ENCODE results near the gene CCDC148. TPM values are rescaled to one million over a fixed set of nuclear protein-coding genes. Genes with fewer than 3 reads are reported as not detected.

Gene CCDC148
- total RNA-seq, 1 experiment from 2014 or later: 2.1 TPM

GRCh38 chr2:158432117-158432516 lies 24.4 kb downstream of the CCDC148 start:
- Mint-ChIP-seq H3K4me1 (no peaks in the 10 kb centered on the region), H3K27me3 (ENCODE audit: low read depth) (peaks cover 8% of the 10 kb centered on the region; the same call in 1 of the 2 replicates), H3K4me3 (no peak overlapping the region), H3K36me3 (peaks cover 27% of the 10 kb centered on the region), H3K9me3 (peaks cover 45% of the 10 kb centered on the region), H3K27ac (no peak overlapping the region)
- POLR2A ChIA-PET: no interaction called here
- ATAC-seq: no peak
- no peak for DNase-seq (ENCODE audit: low spot score)
- no peak for TF ChIP-seq PREB (CRISPR knock-in tag; IDR thresholded peaks at IDR 0.05; ENCODE audit: borderline replicate concordance)
- TF ChIP-seq ATF1 (CRISPR knock-in tag; IDR thresholded peaks at IDR 0.05): no peak
- no peak for TF ChIP-seq JAZF1 (CRISPR knock-in tag; IDR thresholded peaks at IDR 0.05)
- no peak for TF ChIP-seq NR3C1 (CRISPR knock-in tag; conservative IDR thresholded peaks at IDR 0.05; ENCODE audit: low read depth)
- TF ChIP-seq E2F1 (CRISPR knock-in tag; IDR thresholded peaks at IDR 0.05): no peak
- TF ChIP-seq, protein P1, sequence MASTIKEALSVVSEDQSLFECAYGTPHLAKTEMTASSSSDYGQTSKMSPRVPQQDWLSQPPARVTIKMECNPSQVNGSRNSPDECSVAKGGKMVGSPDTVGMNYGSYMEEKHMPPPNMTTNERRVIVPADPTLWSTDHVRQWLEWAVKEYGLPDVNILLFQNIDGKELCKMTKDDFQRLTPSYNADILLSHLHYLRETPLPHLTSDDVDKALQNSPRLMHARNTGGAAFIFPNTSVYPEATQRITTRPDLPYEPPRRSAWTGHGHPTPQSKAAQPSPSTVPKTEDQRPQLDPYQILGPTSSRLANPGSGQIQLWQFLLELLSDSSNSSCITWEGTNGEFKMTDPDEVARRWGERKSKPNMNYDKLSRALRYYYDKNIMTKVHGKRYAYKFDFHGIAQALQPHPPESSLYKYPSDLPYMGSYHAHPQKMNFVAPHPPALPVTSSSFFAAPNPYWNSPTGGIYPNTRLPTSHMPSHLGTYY (CRISPR knock-in tag; IDR thresholded peaks at IDR 0.05): no peak
- no peak for TF ChIP-seq ZNF219 (CRISPR knock-in tag; IDR thresholded peaks at IDR 0.05; ENCODE audit: borderline replicate concordance)
- TF ChIP-seq ZNF396 (CRISPR knock-in tag; IDR thresholded peaks at IDR 0.05; ENCODE audit: borderline replicate concordance): no peak
- TF ChIP-seq, protein P2, sequence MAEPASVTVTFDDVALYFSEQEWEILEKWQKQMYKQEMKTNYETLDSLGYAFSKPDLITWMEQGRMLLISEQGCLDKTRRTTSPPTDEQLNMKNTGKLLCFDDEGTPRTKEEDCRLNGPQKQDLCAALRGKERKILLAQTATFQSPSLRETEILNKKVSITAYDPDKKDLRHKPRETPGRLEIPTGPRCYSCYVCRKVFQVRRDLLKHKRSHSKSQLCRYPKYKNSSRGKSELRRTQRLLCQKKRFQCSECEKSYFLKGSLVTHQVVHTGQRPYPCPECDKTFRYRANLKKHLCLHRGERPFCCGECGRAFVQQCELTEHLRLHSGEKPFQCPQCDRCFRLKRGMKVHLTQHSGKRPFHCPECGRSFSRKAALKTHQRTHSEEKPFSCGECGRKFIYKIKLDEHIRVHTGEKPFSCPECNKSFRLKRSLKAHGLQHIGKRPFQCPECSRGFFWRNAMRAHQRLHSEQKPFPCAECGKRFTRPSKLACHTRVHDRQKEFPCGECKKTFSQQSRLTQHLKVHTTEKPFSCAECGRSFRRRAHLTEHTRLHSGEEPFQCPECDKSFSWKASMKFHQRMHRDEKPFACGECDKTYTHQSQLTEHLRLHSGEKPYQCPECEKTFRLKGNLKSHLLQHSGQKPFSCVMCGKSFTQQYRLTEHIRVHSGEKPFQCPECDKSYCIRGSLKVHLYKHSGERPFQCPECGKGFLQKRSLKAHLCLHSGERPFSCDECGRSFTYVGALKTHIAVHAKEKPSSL (CRISPR knock-in tag; conservative IDR thresholded peaks at IDR 0.05): no peak
- TF ChIP-seq TCF7 (CRISPR knock-in tag; IDR thresholded peaks at IDR 0.05; ENCODE audit: low read depth): no peak
- no peak for TF ChIP-seq NFATC4 (CRISPR knock-in tag; IDR thresholded peaks at IDR 0.05)
- TF ChIP-seq, protein P3, sequence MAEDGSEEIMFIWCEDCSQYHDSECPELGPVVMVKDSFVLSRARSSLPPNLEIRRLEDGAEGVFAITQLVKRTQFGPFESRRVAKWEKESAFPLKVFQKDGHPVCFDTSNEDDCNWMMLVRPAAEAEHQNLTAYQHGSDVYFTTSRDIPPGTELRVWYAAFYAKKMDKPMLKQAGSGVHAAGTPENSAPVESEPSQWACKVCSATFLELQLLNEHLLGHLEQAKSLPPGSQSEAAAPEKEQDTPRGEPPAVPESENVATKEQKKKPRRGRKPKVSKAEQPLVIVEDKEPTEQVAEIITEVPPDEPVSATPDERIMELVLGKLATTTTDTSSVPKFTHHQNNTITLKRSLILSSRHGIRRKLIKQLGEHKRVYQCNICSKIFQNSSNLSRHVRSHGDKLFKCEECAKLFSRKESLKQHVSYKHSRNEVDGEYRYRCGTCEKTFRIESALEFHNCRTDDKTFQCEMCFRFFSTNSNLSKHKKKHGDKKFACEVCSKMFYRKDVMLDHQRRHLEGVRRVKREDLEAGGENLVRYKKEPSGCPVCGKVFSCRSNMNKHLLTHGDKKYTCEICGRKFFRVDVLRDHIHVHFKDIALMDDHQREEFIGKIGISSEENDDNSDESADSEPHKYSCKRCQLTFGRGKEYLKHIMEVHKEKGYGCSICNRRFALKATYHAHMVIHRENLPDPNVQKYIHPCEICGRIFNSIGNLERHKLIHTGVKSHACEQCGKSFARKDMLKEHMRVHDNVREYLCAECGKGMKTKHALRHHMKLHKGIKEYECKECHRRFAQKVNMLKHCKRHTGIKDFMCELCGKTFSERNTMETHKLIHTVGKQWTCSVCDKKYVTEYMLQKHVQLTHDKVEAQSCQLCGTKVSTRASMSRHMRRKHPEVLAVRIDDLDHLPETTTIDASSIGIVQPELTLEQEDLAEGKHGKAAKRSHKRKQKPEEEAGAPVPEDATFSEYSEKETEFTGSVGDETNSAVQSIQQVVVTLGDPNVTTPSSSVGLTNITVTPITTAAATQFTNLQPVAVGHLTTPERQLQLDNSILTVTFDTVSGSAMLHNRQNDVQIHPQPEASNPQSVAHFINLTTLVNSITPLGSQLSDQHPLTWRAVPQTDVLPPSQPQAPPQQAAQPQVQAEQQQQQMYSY (CRISPR knock-in tag; IDR thresholded peaks at IDR 0.05): no peak
- TF ChIP-seq ZNF121 (CRISPR knock-in tag; IDR thresholded peaks at IDR 0.05): no peak
- no peak for TF ChIP-seq FOXP4 (CRISPR knock-in tag; IDR thresholded peaks at IDR 0.05)
- no peak for TF ChIP-seq TP53 (CRISPR knock-in tag; IDR thresholded peaks at IDR 0.05)
- TF ChIP-seq ZNF423 (CRISPR knock-in tag; IDR thresholded peaks at IDR 0.05): no peak
- no peak for TF ChIP-seq FOXK1 (CRISPR knock-in tag; IDR thresholded peaks at IDR 0.05)
- no peak for TF ChIP-seq SMAD3 (CRISPR knock-in tag; IDR thresholded peaks at IDR 0.05; ENCODE audit: borderline replicate concordance)
- TF ChIP-seq, protein P4, sequence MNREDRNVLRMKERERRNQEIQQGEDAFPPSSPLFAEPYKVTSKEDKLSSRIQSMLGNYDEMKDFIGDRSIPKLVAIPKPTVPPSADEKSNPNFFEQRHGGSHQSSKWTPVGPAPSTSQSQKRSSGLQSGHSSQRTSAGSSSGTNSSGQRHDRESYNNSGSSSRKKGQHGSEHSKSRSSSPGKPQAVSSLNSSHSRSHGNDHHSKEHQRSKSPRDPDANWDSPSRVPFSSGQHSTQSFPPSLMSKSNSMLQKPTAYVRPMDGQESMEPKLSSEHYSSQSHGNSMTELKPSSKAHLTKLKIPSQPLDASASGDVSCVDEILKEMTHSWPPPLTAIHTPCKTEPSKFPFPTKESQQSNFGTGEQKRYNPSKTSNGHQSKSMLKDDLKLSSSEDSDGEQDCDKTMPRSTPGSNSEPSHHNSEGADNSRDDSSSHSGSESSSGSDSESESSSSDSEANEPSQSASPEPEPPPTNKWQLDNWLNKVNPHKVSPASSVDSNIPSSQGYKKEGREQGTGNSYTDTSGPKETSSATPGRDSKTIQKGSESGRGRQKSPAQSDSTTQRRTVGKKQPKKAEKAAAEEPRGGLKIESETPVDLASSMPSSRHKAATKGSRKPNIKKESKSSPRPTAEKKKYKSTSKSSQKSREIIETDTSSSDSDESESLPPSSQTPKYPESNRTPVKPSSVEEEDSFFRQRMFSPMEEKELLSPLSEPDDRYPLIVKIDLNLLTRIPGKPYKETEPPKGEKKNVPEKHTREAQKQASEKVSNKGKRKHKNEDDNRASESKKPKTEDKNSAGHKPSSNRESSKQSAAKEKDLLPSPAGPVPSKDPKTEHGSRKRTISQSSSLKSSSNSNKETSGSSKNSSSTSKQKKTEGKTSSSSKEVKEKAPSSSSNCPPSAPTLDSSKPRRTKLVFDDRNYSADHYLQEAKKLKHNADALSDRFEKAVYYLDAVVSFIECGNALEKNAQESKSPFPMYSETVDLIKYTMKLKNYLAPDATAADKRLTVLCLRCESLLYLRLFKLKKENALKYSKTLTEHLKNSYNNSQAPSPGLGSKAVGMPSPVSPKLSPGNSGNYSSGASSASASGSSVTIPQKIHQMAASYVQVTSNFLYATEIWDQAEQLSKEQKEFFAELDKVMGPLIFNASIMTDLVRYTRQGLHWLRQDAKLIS (CRISPR knock-in tag; IDR thresholded peaks at IDR 0.05; ENCODE audit: borderline replicate concordance): no peak
- TF ChIP-seq, protein P5, sequence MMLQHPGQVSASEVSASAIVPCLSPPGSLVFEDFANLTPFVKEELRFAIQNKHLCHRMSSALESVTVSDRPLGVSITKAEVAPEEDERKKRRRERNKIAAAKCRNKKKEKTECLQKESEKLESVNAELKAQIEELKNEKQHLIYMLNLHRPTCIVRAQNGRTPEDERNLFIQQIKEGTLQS (CRISPR knock-in tag; conservative IDR thresholded peaks at IDR 0.05): no peak
- CTCF ChIA-PET: no interaction called here
